HG03521 (cell line): Measurements from ENCODE around the gene METTL8.
"Not testable (repeated sequence)": the region's sequence is repeated elsewhere in the genome, so short reads cannot be mapped to it uniquely, and the experiment has no call there.

Source experiments
- ATAC-seq: cut with Tn5 transposase; IDR thresholded peaks from one replicate; pipeline ENCODE4 v1.9.1; 2021; ENCODE audit warnings: mild to moderate bottlenecking, moderate library complexity; ENCODE audit not compliant: unreplicated experiment

The METTL8 gene

GRCh38 chr2:171316755-171317337, 116.9 kb downstream of the METTL8 start:
- no peak for ATAC-seq

GRCh38 chr2:171316220-171316619, 117.6 kb downstream of the METTL8 start:
- ATAC-seq: no peak

GRCh38 chr2:171315781-171316180, 118.0 kb downstream of the METTL8 start:
- no peak for ATAC-seq

GRCh38 chr2:171312182-171312581, 121.6 kb downstream of the METTL8 start:
- not testable (repeated sequence) for ATAC-seq

GRCh38 chr2:171311589-171311988, 122.2 kb downstream of the METTL8 start:
- not testable (repeated sequence) for ATAC-seq

- ATAC-seq: no peak
These were observed 122.9 kb downstream of the METTL8 start for GRCh38 chr2:171310889-171311288.

GRCh38 chr2:171309455-171310286, 124.1 kb downstream of the METTL8 start:
- no peak for ATAC-seq

- no peak for ATAC-seq
These were observed 125.3 kb downstream of the METTL8 start for GRCh38 chr2:171308280-171309054.

GRCh38 chr2:171307560-171307959, 126.2 kb downstream of the METTL8 start:
- ATAC-seq: peak; percentile 53

- no peak for ATAC-seq
These were observed 135.8 kb downstream of the METTL8 start for GRCh38 chr2:171297956-171298355.

- ATAC-seq: no peak
These were observed 139.2 kb downstream of the METTL8 start for GRCh38 chr2:171294608-171295007.

GRCh38 chr2:171293661-171294060, 140.1 kb downstream of the METTL8 start:
- no peak for ATAC-seq

- ATAC-seq: no peak
These were observed 143.8 kb downstream of the METTL8 start for GRCh38 chr2:171289991-171290390.

GRCh38 chr2:171289316-171289715, 144.5 kb downstream of the METTL8 start:
- no peak for ATAC-seq

- ATAC-seq: no peak
These were observed 146.2 kb downstream of the METTL8 start for GRCh38 chr2:171287611-171288010.

GRCh38 chr2:171287036-171287571, 146.7 kb downstream of the METTL8 start:
- no peak for ATAC-seq

- no peak for ATAC-seq
These were observed 152.7 kb downstream of the METTL8 start for GRCh38 chr2:171281110-171281509.

GRCh38 chr2:171279983-171280790, 153.6 kb downstream of the METTL8 start:
- no peak for ATAC-seq

- no peak for ATAC-seq
These were observed 159.0 kb downstream of the METTL8 start for GRCh38 chr2:171274757-171275156.

GRCh38 chr2:171271971-171272436, 161.8 kb downstream of the METTL8 start:
- ATAC-seq: no peak
